Right lobe of liver (tissue), 6 donors: ENCODE data around the gene DPAGT1. TPM values are rescaled to one million over a fixed set of nuclear protein-coding genes. Genes with fewer than 3 reads are reported as not detected.
A peak's percentile ranks its signal among the peaks of the same experiment; 100 is the strongest.

Source experiments
- ATAC-seq, 4 donors: fragments of 200-7000 bp; cut with Tn5 transposase; one replicate each; pipeline ENCODE4 v1.9.1; 2020; ENCODE audit warnings: mild to moderate bottlenecking in 4 of 4, moderate library complexity in 4 of 4
- DNase-seq, 3 donors: peaks; one replicate each; pipeline ENCODE4 v3.0.0-alpha.2; 2020
- H3K27ac ChIP-seq, 3 donors: fragments of 200-600 bp; one replicate each; pipeline ENCODE4 v1.8.0; 2022
- H3K27me3 ChIP-seq, 2 donors: fragments of 200-600 bp; one replicate each; pipeline ENCODE4 v1.8.0; 2022
- H3K36me3 ChIP-seq, 4 donors: fragments of 200-600 bp; sonication (generic) in 1 of 4; one replicate each; pipeline versions ENCODE4 v1.5.1 to v1.8.0; 2017 to 2022; ENCODE audit warnings: control low read depth in 1 of 4
- H3K4me1 ChIP-seq, 4 donors: fragments of 200-600 bp; sonication (generic) in 1 of 4; one replicate each; pipeline versions ENCODE4 v1.5.1 to v1.8.0; 2017 to 2022; ENCODE audit warnings: control low read depth in 1 of 4
- H3K4me3 ChIP-seq, 3 donors: fragments of 200-600 bp; one replicate each; pipeline ENCODE4 v1.8.0; 2022
- H3K9me3 ChIP-seq, 4 donors: fragments of 200-600 bp; sonication (generic) in 1 of 4; one replicate each; pipeline versions ENCODE4 v1.5.1 to v1.8.0; 2017 to 2022; ENCODE audit warnings: control low read depth in 1 of 4
- CTCF ChIP-seq, 4 donors: fragments of 200-600 bp in 3 of 4; fragments of 450-650 bp in 1 of 4; IDR thresholded peaks; one replicate each; pipeline versions ENCODE4 v1.5.1 to v1.8.0; 2016 to 2022; ENCODE audit warnings: antibody characterized with exemption in 4 of 4, mild to moderate bottlenecking in 2 of 4
- POLR2A ChIP-seq: fragments of 450-650 bp; IDR thresholded peaks from one replicate; pipeline ENCODE4 v1.6.1; 2017; ENCODE audit warnings: antibody characterized with exemption, mild to moderate bottlenecking
- WGBS: methylation state at CpG from one replicate; pipeline ENCODE4 v1.1.6; 2018; ENCODE audit warnings: low coverage, low lambda C conversion rate; ENCODE audit not compliant: insufficient coverage; ENCODE audit errors: missing lambda C conversion rate; 5-methylcytosine and 5-hydroxymethylcytosine counted together
- intact Hi-C, 2 donors: fragments of 100-400 bp; cut with DNase I; formaldehyde crosslinking; loops; one replicate each; pipeline versions ENCODE4 v1.11.2 to v1.14.1; 2022
- total RNA-seq, 6 experiments: library from RNA; depleted of rRNA in 2 of 6; stranded (reverse); fragments of >200 nt in 2 of 6; fragmentation: NEBNext Ultra II Directional in 3 of 6; extraction: Animal tissue kit (Norgen Biotek cat#: 25700) in 3 of 6; gene quantifications; one replicate each; pipeline versions ENCODE4 v1.1.0 to v1.2.4, GENCODE V29; 2016 to 2023
- donor health status: DM: no; HTN: yes; CAD: no.
- donor health status: DM: no; HTN: no; CAD: no.
- donor health status: DM: no; HTN: no; CAD: no.
- donor health status: DM: no; HTN: yes; CAD: no.
- donor health status: DM: no; HTN: yes; CAD: no.

Gene DPAGT1
- total RNA-seq, 6 experiments from 2014 or later, result 29.8 to 55.5 (median 41.6) TPM

GRCh38 chr11:119130662-119131061, 29.0 kb upstream of the DPAGT1 start:
- DNase-seq, result peak in 2 of 3 donors; percentile 45 to 56
- H3K9me3 ChIP-seq, result no peaks in the 10 kb centered on the region
- H3K4me1 ChIP-seq, result peaks cover 0 to 1% (median under 1%) of the 10 kb centered on the region in 4 donors
- no peak for TF ChIP-seq POLR2A
- no peak for TF ChIP-seq CTCF (IDR thresholded peaks at IDR 0.05)
- WGBS, result 86% methylated on average over 1 of the region's 3 CpGs
- no peak overlapping the region for H3K4me3 ChIP-seq
- H3K27me3 ChIP-seq, result no peaks in the 10 kb centered on the region
- ATAC-seq, result peak; percentile 76 to 85 (median 80)
- H3K36me3 ChIP-seq, result peaks cover 0 to 67% (median 26%) of the 10 kb centered on the region in 4 donors
- H3K27ac ChIP-seq, result peak overlapping the region in 2 of 3 donors; percentile 4 to 31
- intact Hi-C loops, result no loop called here

GRCh38 chr11:119126675-119127268, 25.1 kb upstream of the DPAGT1 start:
- Histone ChIP-seq H3K27me3 (no peaks in the 10 kb centered on the region), H3K9me3 (no peaks in the 10 kb centered on the region), H3K36me3 (peaks cover 0 to 50% (median 12%) of the 10 kb centered on the region in 4 donors), H3K27ac (peak overlapping the region in 1 of 3 donors; percentile 3), H3K4me3 (no peak overlapping the region), H3K4me1 (peaks cover 0 to 15% (median 5%) of the 10 kb centered on the region in 4 donors)
- WGBS, result 51% methylated on average over 2 of the region's 5 CpGs
- TF ChIP-seq CTCF (IDR thresholded peaks at IDR 0.05), result no peak
- no peak for TF ChIP-seq POLR2A
- ATAC-seq (no peak), DNase-seq (no peak)
- intact Hi-C loops, result no loop called here

- no peak for DNase-seq
- H3K4me1 ChIP-seq, result peaks cover 0 to 15% (median 5%) of the 10 kb centered on the region in 4 donors
Measured at GRCh38 chr11:119125821-119126220, 24.2 kb upstream of the DPAGT1 start.

GRCh38 chr11:119121811-119122124, 20.1 kb upstream of the DPAGT1 start:
- Histone ChIP-seq H3K36me3 (peaks cover 0 to 15% (median 0%) of the 10 kb centered on the region in 4 donors), H3K27me3 (no peaks in the 10 kb centered on the region), H3K27ac (peak overlapping the region; percentile 45 to 69 (median 59)), H3K4me3 (peak overlapping the region; percentile 90 to 97 (median 96)), H3K9me3 (no peaks in the 10 kb centered on the region), H3K4me1 (peaks cover 0 to 19% (median 5%) of the 10 kb centered on the region in 4 donors)
- DNase-seq, result no peak
- intact Hi-C loops, result no loop called here
- 1% methylated on average over 15 of the region's 20 CpGs for WGBS
- ATAC-seq, result no peak
- TF ChIP-seq CTCF (IDR thresholded peaks at IDR 0.05) (no peak), POLR2A (no peak)

More at GRCh38 chr11:119125821-119126220, 24.2 kb upstream of the DPAGT1 start:
- H3K27ac ChIP-seq, result no peak overlapping the region
- no peak overlapping the region for H3K4me3 ChIP-seq
- H3K9me3 ChIP-seq, result no peaks in the 10 kb centered on the region
- ATAC-seq, result no peak
- no peak for TF ChIP-seq POLR2A
- no peak for TF ChIP-seq CTCF (IDR thresholded peaks at IDR 0.05)
- intact Hi-C loops, result no loop called here
- 77% methylated on average over 5 of the region's 6 CpGs for WGBS
- H3K27me3 ChIP-seq, result no peaks in the 10 kb centered on the region
- H3K36me3 ChIP-seq, result peaks cover 0 to 41% (median 6%) of the 10 kb centered on the region in 4 donors
